HG03342 (cell line): ENCODE results near the gene ATOH8.
"Not testable (repeated sequence)": the region's sequence is repeated elsewhere in the genome, so short reads cannot be mapped to it uniquely, and the experiment has no call there.

Experiments
- ATAC-seq: cut with Tn5 transposase; IDR thresholded peaks from one replicate; pipeline ENCODE4 v1.9.1; 2021; ENCODE audit warnings: mild to moderate bottlenecking, moderate library complexity; ENCODE audit not compliant: unreplicated experiment

Gene ATOH8

GRCh38 chr2:85822766-85823165, 69.0 kb downstream of the ATOH8 start:
- no peak for ATAC-seq

- no peak for ATAC-seq
Measured at GRCh38 chr2:85823951-85824350, 70.2 kb downstream of the ATOH8 start.

- peak; percentile 77 for ATAC-seq
Measured at GRCh38 chr2:85826990-85827878, 73.4 kb downstream of the ATOH8 start.

GRCh38 chr2:85827879-85828569, 74.2 kb downstream of the ATOH8 start:
- ATAC-seq, result no peak

- ATAC-seq, result no peak
Measured at GRCh38 chr2:85828725-85829124, 74.9 kb downstream of the ATOH8 start.

- ATAC-seq, result not testable (repeated sequence)
Measured at GRCh38 chr2:85829394-85829793, 75.6 kb downstream of the ATOH8 start.

GRCh38 chr2:85830645-85831044, 76.9 kb downstream of the ATOH8 start:
- ATAC-seq, result no peak

GRCh38 chr2:85831735-85832134, 77.9 kb downstream of the ATOH8 start:
- ATAC-seq, result no peak

- ATAC-seq, result no peak
Measured at GRCh38 chr2:85834466-85834865, 80.7 kb downstream of the ATOH8 start.
